CD4-positive, alpha-beta T cell treated with Interferon alpha-2 for 1 hour (primary cell): Measurements from ENCODE around the gene DMWD.

Source experiments
- DNase-seq, 2 donors: peaks; one replicate each; pipeline ENCODE4 v3.0.0-alpha.2; 2020 to 2022

DMWD gene

DNA sequence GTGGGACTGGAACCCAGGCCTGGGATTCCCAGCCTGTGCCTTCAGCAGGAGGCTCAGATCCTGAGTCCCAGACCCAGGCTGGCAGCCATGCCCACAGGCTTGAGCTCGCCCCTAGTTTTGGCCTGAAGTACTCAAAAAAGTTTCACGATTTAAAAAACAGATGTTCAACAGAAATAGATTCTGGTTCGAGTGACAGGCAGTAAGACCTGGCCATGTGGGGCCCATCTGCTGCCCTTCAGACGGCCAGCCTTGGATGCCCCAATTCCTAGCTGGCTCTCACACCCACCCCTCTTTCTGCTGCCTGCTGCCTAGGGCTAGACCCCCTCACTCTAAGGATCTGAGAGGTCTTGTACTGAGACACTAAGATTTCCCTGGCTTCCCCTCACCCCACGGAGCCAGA, 7.5 kb downstream of the DMWD start:
- DNase-seq, result no peak

DNA sequence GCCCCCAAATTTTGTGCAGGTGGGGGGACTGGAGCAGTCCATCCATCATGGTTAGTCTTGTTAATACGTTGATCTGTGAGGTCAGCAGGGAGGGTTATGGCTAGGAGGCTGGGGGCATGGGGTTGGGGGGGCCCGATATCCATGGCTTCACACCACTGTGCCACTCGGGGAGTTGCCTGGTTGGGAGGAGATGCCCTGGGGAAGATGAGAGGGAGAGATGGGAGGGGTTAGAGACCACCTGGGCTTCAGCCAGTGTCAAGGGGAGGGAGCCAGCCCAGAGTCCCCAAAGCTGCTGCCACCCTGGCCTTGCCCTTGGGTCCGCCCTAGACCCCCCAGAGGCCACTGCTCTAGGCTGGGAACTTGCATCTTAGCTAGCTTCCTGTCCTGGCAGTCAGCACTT, 8.5 kb downstream of the DMWD start:
- no peak for DNase-seq

DNA sequence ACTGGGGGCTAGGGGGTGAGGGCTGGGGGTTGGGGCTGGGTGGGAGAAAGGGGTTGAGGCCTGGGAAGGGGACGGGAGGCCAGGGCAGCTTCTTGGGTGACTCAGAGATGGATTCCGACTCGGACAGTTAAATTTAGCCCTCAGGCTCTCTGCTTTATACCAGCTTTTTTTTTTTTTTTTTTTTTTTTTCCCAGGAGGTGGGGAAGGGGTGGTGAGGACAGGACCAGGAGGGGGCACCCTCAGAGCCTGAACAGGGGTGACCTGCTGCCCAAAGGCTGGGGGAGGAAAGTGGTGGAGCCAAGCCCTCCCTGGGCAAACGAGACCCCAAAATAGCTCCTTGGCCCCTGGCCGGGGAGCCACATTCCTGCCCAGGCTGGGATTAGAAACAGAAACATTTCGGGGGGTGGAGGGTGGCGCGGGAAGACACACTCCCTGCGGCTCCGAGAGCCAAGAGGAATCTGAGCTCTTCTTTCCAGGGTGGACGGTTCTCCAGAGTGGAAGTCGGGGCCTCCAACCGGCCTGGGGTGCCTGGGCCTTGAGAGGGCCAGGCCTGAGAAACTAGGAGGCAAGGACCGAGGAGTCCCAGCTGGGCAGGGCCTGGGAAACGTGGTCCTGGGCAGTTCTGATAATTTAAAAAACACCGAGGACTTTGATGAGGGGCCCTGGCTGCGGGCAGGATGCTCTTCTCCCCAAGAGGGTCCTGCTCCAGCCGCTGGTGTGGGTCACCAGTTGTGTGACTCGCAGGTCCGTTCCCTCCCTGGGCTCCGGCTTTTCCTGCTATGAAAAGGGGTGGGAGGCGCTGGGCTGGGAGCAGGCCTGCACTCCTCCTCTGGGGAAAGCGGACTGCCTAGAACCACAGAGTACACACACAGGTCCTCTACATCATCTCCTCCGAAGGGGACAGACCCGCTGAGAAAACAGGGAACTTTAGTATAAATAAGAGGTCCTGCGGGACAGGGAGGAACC, 9.5 kb downstream of the DMWD start:
- DNase-seq, result no peak

DNA sequence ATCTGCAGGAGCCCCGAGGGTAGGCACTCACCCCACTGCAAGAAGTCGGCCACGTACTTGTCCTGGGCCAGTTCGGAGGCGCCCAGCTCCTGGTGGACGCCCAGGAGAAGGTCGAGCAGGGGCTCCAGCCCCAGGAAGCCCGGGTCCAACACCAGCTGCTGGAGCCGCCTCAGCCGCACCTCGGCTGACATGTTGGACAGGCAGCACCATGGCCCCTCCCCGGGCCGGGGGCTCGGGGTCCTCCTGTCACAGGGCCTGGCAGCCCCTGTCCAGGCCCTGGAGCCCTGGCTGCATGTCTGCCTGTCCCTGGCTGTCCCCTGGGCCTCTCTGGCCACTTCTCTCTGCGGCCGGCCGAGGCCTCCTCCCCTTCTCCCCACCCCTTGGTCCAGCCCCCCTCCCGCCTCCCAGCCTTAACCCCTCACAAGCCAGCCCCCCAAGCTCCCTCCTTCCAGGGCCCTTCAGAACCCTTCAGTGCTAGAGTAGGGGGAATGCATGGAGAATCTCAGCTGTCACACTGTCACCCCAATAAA, 10.4 kb downstream of the DMWD start, which contains the start of gene DMPK:
Gene DMPK, minus strand, starts transcription at position 329 of the 530 bp plus-strand sequence. Its CDS starts 138 bp downstream, at position 191.
- no peak for DNase-seq

GRCh38 chr19:45781214-45782161, 11.2 kb downstream of the DMWD start:
- no peak for DNase-seq

- no peak for DNase-seq
Observed at GRCh38 chr19:45780448-45781213, 12.0 kb downstream of the DMWD start.

- no peak for DNase-seq
Observed at GRCh38 chr19:45780146-45780447, 12.5 kb downstream of the DMWD start.

- DNase-seq, result peak; percentile 84 to 89
Observed at GRCh38 chr19:45779231-45780145, 13.2 kb downstream of the DMWD start.

GRCh38 chr19:45778010-45778661, 14.5 kb downstream of the DMWD start:
- no peak for DNase-seq

- DNase-seq, result no peak
Observed at GRCh38 chr19:45777395-45777961, 15.2 kb downstream of the DMWD start.

DNA sequence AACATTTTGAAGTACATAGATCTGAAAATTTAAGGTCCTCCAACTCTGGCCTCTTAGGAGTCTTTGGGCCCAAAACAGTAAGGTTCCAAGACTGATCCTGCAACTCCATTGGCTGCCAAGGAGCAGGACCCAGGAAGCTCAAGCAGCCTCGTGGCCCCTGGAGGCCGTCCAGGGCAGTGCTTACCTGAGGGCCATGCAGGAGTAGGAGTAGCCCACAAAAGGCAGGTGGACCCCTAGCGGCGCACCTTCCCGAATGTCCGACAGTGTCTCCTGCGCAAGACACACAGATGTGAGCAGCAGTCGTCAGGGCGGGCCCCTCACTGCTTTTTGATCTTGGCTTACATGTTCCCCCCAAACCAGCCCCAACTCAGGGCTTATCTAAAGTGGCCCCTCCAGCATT, 17.9 kb downstream of the DMWD start:
- no peak for DNase-seq

DNA sequence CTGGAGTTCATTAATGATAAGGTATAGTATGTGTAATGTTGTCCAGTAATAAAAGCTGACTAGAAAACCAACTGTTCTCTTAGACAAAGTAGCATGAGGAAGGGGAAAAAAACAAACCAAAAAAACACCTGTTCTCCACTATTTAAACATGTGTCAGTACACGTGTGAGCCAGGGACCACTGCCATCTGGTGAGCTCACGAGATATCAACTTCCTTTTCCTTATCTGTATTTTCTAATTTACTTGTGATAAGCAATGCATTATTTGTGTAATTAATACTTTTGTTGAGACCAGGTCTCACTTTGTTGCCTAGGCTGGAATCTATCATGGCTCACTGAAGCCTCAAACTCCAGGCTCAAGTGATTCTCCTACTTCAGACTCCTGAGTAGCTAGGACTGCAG, 19.3 kb downstream of the DMWD start:
- DNase-seq, result no peak

GRCh38 chr19:45772912-45773311, 19.7 kb downstream of the DMWD start:
- DNase-seq, result no peak

DNA sequence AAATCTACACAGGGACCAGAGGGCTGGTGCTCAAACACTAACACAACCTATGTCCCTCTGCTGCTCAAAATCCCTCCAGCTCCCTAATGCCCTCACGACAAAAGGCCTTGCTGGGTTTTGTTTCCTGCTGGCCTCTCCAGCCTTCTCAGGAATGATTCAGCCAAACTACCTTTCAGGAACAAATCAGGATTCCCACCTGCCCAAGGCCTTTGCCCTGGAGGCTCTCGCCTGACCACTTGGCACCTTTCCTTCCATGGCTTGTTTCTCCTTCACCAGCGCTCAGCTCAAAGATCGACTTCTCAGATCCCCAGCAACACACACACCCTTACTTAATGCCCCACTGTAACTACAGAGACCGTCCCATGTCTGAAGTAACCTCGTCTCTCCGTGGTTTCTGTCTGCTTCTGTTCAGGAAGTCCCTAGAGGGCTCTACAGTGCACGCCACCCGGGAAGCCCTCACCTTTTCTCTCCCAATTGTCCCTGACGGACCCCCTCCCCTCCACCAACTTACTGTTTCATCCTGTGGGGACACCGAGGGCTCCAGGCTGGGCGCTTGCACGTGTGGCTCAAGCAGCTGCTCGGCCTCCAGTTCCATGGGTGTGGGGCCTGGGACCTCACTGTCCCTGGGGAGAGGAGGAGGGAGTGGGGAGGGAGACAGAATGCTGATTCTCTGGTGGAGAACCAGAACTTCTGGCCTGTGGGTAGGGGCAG, 20.4 kb downstream of the DMWD start:
- no peak for DNase-seq

DNA sequence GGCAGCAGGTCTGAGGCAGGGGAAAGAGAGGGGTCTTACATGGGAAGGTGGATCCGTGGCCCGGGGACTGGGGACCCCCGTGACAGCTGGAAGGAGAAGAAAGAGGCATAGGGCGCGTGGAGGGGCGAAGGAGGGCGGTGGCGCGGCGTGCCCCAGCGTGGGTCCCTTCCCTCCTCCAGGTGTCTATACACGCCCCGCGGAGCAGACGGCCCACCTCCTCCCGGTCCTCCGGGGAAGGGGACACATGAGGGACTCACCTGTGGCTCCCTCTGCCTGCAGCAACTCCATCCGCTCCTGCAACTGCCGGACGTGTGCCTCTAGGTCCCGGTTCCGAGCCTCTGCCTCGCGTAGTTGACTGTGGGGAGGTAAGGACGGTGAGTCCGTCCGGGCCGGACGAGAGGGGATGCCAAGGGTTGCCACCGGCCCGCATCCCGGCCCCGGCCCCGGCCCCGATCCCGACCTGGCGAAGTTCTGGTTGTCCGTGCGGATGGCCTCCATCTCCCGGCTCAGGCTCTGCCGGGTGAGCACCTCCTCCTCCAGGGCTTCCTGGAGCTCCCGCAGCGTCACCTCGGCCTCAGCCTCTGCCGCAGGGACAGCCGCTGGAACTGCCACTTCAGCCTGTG, 21.2 kb downstream of the DMWD start:
- DNase-seq, result no peak

- peak; percentile 88 to 92 for DNase-seq
Observed at GRCh38 chr19:45770192-45771101, 22.2 kb downstream of the DMWD start.

- no peak for DNase-seq
Observed at GRCh38 chr19:45769821-45770191, 22.8 kb downstream of the DMWD start.
